Loucy (cell line): ENCODE results near the gene SEMA3D.

Source experiments
- CTCF ChIP-seq: fragments of 200-600 bp; sonication (generic); conservative IDR thresholded peaks from 2 replicates; pipeline ENCODE4 v1.5.1; 2014; ENCODE audit warnings: mild to moderate bottlenecking, antibody characterized with exemption, low read length
- EZH2phosphoT487 ChIP-seq: fragments of 200-600 bp; IDR thresholded peaks from 2 replicates; pipeline ENCODE4 v1.6.1; 2018; ENCODE audit warnings: antibody characterized with exemption, mild to moderate bottlenecking, moderate library complexity, borderline replicate concordance

DNA sequence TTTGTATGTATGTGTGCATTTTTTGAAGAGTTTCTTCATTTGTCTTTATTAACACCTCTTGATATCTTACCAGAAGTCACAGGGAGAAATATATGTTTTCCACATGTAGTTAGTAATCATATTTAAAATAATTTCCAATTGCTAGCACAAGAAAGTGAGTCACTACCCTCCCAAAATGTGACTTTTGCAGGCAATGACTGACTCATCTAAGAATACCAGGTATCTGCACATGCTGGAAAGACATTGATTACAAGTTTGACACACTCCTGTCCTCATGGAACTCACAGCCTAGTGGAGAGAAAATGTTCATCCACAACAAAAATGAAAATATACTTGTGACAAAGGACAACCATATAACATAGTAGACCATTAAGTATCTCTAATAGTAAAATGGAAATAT, 82.9 kb downstream of the SEMA3D start:
- TF ChIP-seq CTCF (no peak), EZH2phosphoT487 (no peak)
